Measurements from ENCODE around the gene HSDL2.

DNA sequence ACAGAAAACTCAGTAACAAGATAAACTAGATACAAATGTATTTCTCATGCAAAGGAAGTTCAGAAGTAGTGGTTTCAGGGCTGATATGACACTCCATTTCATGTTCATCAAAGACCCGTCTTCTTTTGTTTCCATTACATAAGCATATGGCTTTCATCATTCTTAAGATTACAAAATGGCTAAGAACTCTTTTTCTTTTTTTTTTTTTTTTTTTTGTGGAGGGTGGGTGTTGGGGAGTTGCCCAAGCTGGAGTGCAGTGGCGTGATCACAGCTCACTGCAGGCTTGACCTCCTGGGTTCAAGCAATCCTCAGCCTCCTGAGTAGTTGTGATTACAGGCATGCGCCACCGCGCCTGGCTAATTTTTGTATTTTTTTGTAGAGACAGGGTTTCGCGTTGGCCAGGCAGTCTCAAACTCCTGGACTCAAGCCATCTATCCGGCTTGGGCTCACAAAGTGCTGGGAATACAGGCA lies 24.4 kb upstream of the HSDL2 start:
- no peak for TF ChIP-seq GATA3 (IDR thresholded peaks at IDR 0.05; ENCODE audit: low read depth, low read length)
- no peak for TF ChIP-seq GATA2 (IDR thresholded peaks at IDR 0.05; ENCODE audit: low read depth, low read length)
